Upper lobe of left lung (tissue), 6 donors: ENCODE results near the gene MALSU1. TPM values are rescaled to one million over a fixed set of nuclear protein-coding genes. Genes with fewer than 3 reads are reported as not detected.

Source experiments
- ATAC-seq, 2 donors: fragments of 200-7000 bp; cut with Tn5 transposase; one replicate each; pipeline ENCODE4 v1.9.1; 2022; ENCODE audit warnings: mild to moderate bottlenecking in 2 of 2, moderate library complexity in 2 of 2; ENCODE audit not compliant: low FRiP score in 2 of 2
- DNase-seq, 2 donors: peaks; one replicate each; pipeline ENCODE4 v3.0.0-alpha.2; 2019 to 2020
- H3K27ac ChIP-seq, 4 donors: fragments of 200-600 bp; sonication (generic); one replicate each; pipeline ENCODE4 v1.5.1; 2016 to 2019
- H3K27me3 ChIP-seq, 4 donors: fragments of 200-600 bp; sonication (generic); one replicate each; pipeline ENCODE4 v1.5.1; 2017 to 2019
- H3K36me3 ChIP-seq, 4 donors: fragments of 200-600 bp; sonication (generic); one replicate each; pipeline ENCODE4 v1.5.1; 2016 to 2019
- H3K4me1 ChIP-seq, 4 donors: fragments of 200-600 bp; sonication (generic); one replicate each; pipeline ENCODE4 v1.5.1; 2018 to 2019
- H3K4me3 ChIP-seq, 4 donors: fragments of 200-600 bp; sonication (generic); one replicate each; pipeline ENCODE4 v1.5.1; 2017 to 2019; ENCODE audit warnings: mild to moderate bottlenecking in 2 of 4, moderate library complexity in 1 of 4
- H3K9me3 ChIP-seq, 4 donors: fragments of 200-600 bp; sonication (generic); one replicate each; pipeline ENCODE4 v1.5.1; 2018 to 2019
- EP300 ChIP-seq, 4 donors: sonication (generic); formaldehyde crosslinking; IDR thresholded peaks; one replicate each; pipeline ENCODE4 v1.5.1; 2017; ENCODE audit warnings: antibody characterized with exemption in 4 of 4, control low read depth in 2 of 4
- POLR2A ChIP-seq, 4 donors: fragments of 450-650 bp; IDR thresholded peaks; one replicate each; pipeline ENCODE4 v1.5.1; 2016 to 2017; ENCODE audit warnings: antibody characterized with exemption in 4 of 4, mild to moderate bottlenecking in 2 of 4
- POLR2AphosphoS5 ChIP-seq, 2 donors: sonication (generic); formaldehyde crosslinking; IDR thresholded peaks; one replicate each; pipeline ENCODE4 v1.5.1; 2017; ENCODE audit warnings: antibody characterized with exemption in 2 of 2
- WGBS, 2 donors: methylation state at CpG; one replicate each; pipeline ENCODE4 v1.1.5; 2017 to 2018; 5-methylcytosine and 5-hydroxymethylcytosine counted together
- total RNA-seq, 6 donors: library from RNA; depleted of rRNA in 4 of 6; stranded (reverse); fragments of >200 nt in 4 of 6; gene quantifications; one replicate each; pipeline versions ENCODE4 v1.1.0 to v1.2.1, GENCODE V29; 2016 to 2021
- TF ChIP-seq, protein P1 (sequence below), 6 experiments: fragments of 450-650 bp in 4 of 6; fragments of 200-600 bp in 2 of 6; sonication (generic) in 2 of 6; IDR thresholded peaks; one replicate each; pipeline ENCODE4 v1.5.1; 2016 to 2019; ENCODE audit warnings: antibody characterized with exemption in 6 of 6
- donor health status: DM: no; HTN: no; CAD: no; lungs with moderate emphysema.
- donor health status: DM: no; HTN: yes; CAD: no; lungs with severe emphysema.

Gene MALSU1
- total RNA-seq, 6 donors from 2014 or later: 30.5 to 63.2 (median 44.6) TPM

- no peaks in the 10 kb centered on the region for H3K9me3 ChIP-seq
- ATAC-seq (no peak), DNase-seq (no peak)
- TF ChIP-seq EP300 (IDR thresholded peaks at IDR 0.05): no peak
- no peak for TF ChIP-seq POLR2AphosphoS5 (IDR thresholded peaks at IDR 0.05)
- no peak for TF ChIP-seq POLR2A (IDR thresholded peaks at IDR 0.05)
- TF ChIP-seq, protein P1, sequence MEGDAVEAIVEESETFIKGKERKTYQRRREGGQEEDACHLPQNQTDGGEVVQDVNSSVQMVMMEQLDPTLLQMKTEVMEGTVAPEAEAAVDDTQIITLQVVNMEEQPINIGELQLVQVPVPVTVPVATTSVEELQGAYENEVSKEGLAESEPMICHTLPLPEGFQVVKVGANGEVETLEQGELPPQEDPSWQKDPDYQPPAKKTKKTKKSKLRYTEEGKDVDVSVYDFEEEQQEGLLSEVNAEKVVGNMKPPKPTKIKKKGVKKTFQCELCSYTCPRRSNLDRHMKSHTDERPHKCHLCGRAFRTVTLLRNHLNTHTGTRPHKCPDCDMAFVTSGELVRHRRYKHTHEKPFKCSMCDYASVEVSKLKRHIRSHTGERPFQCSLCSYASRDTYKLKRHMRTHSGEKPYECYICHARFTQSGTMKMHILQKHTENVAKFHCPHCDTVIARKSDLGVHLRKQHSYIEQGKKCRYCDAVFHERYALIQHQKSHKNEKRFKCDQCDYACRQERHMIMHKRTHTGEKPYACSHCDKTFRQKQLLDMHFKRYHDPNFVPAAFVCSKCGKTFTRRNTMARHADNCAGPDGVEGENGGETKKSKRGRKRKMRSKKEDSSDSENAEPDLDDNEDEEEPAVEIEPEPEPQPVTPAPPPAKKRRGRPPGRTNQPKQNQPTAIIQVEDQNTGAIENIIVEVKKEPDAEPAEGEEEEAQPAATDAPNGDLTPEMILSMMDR (IDR thresholded peaks at IDR 0.05): no peak
- no peak overlapping the region for H3K27ac ChIP-seq
- no peaks in the 10 kb centered on the region for H3K36me3 ChIP-seq
- 91 to 98% methylated on average over 4 of the region's 4 CpGs for WGBS, 2 donors
- no peaks in the 10 kb centered on the region for H3K4me1 ChIP-seq
- H3K27me3 ChIP-seq: no peaks in the 10 kb centered on the region
- H3K4me3 ChIP-seq: no peak overlapping the region
Measured at GRCh38 chr7:23283086-23283485, 16.1 kb upstream of the MALSU1 start.

DNA sequence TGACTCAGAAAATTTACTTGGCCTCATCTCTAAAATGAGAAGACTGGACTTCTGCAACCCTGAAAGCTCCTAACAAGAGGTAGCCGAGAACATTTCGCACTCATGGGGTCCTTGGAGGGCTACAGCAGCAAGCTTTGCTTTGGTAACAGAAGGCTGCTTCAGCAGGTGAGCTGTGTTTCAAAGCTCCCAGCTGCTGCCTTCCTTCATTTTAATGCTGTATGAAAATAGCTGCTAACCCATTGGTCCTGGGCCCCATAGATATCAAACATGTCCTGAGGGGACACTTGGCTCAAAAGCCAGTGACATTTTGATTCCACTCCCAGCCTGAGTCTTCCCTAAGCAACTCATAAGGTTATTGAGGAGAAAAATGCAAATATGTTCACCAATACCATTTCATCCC, 14.3 kb upstream of the MALSU1 start:
- Histone ChIP-seq H3K9me3 (no peaks in the 10 kb centered on the region), H3K4me3 (no peak overlapping the region), H3K36me3 (no peaks in the 10 kb centered on the region), H3K4me1 (no peaks in the 10 kb centered on the region), H3K27me3 (no peaks in the 10 kb centered on the region), H3K27ac (no peak overlapping the region)
- TF ChIP-seq, protein P1 (IDR thresholded peaks at IDR 0.05): no peak
- TF ChIP-seq POLR2A (IDR thresholded peaks at IDR 0.05): no peak
- TF ChIP-seq EP300 (IDR thresholded peaks at IDR 0.05): no peak
- no peak for TF ChIP-seq POLR2AphosphoS5 (IDR thresholded peaks at IDR 0.05)
- WGBS, 2 donors: 94 to 100% methylated on average over 2 of the region's 2 CpGs
- DNase-seq: no peak
- ATAC-seq: no peak

DNA sequence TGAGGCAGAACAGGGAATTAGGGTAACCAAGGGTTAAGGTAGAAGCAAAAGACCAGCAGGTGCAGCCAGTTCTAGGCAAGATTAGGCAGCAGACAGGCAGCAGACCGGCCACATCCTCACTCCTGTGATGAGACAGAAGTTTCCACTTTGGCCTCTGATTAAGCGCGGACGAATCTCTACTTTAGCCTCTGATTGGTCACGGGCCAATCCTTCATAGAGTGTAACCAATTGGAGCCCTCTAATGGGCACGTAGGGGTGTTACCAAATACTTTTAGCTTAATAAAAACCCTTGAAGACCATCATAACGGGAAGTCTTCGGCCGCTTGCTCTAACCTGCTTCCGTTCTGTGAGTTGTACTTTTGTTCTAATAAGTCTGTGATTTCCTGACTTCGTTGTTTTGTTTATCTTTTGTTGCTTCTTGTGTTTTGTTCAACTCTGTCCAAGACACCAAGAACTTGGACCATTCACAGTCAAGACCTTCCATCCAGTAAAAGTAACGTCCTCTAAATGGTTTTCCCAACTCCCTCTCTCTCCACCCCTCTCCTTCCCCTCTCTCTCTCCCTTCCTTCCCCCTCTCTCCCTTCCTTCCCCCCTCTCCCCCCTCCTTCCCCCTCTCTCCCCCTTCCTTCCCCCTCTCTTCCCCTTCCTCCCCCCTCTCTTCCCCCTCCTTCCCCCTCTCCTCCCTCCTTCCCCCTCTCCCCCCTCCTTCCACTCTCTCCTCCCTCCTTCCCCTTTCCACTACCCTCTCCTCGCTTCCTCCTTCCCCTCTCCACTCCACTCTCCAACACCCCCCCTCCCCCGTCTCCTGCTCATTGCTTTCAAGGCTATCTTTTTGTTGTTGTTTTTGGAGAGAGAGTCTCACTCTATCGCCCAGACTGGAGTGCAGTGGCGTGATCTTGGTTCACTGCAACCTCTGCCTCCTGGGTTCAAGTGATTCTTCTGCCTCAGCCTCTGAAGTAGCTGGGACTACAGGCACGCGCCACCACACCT, 13.2 kb upstream of the MALSU1 start:
- 72 to 82% methylated on average over 17 to 18 of the region's 18 CpGs for WGBS, 2 donors
- TF ChIP-seq, protein P1 (IDR thresholded peaks at IDR 0.05): no peak
- TF ChIP-seq POLR2AphosphoS5 (IDR thresholded peaks at IDR 0.05) (no peak), EP300 (IDR thresholded peaks at IDR 0.05) (no peak)
- Histone ChIP-seq H3K4me3 (no peak overlapping the region), H3K27ac (no peak overlapping the region), H3K36me3 (no peaks in the 10 kb centered on the region), H3K4me1 (no peaks in the 10 kb centered on the region), H3K27me3 (no peaks in the 10 kb centered on the region), H3K9me3 (no peaks in the 10 kb centered on the region)
- no peak for ATAC-seq
- no peak for DNase-seq

GRCh38 chr7:23287612-23288011, 11.5 kb upstream of the MALSU1 start:
- TF ChIP-seq POLR2A (IDR thresholded peaks at IDR 0.05) (no peak), EP300 (IDR thresholded peaks at IDR 0.05) (no peak), POLR2AphosphoS5 (IDR thresholded peaks at IDR 0.05) (no peak)
- TF ChIP-seq, protein P1 (IDR thresholded peaks at IDR 0.05): no peak
- no peaks in the 10 kb centered on the region for H3K27me3 ChIP-seq
- H3K4me1 ChIP-seq: no peaks in the 10 kb centered on the region
- no peak overlapping the region for H3K27ac ChIP-seq
- H3K4me3 ChIP-seq: no peak overlapping the region
- H3K36me3 ChIP-seq: no peaks in the 10 kb centered on the region
- no peak for DNase-seq
- no peaks in the 10 kb centered on the region for H3K9me3 ChIP-seq
- ATAC-seq: peak in 1 of 2 donors; percentile 17
- WGBS, 2 donors: 79 to 80% methylated on average over 4 to 5 of the region's 5 CpGs
